Measurements from ENCODE around the gene SPR.

Gene SPR

GRCh38 chr2:72925328-72925943, 38.2 kb downstream of the SPR start:
- H3K4me3 Mint-ChIP-seq: no peak overlapping the region
- H3K27me3 Mint-ChIP-seq: peaks cover 53% of the 10 kb centered on the region
- no peak overlapping the region for H3K27ac Mint-ChIP-seq
- no peaks in the 10 kb centered on the region for H3K9me3 Mint-ChIP-seq
- intact Hi-C loops (cut with micrococcal nuclease): no loop called here
- H3K4me1 Mint-ChIP-seq (ENCODE audit: low read depth): peaks cover 11% of the 10 kb centered on the region
- no peaks in the 10 kb centered on the region for H3K36me3 Mint-ChIP-seq (ENCODE audit: low read depth)

- intact Hi-C loops (cut with micrococcal nuclease): no loop called here
- H3K4me1 Mint-ChIP-seq (ENCODE audit: low read depth): peaks cover 8% of the 10 kb centered on the region
- H3K27ac Mint-ChIP-seq: no peak overlapping the region
- no peaks in the 10 kb centered on the region for H3K36me3 Mint-ChIP-seq (ENCODE audit: low read depth)
- H3K9me3 Mint-ChIP-seq: no peaks in the 10 kb centered on the region
- H3K27me3 Mint-ChIP-seq: peaks cover 49% of the 10 kb centered on the region
- no peak overlapping the region for H3K4me3 Mint-ChIP-seq
Measured at GRCh38 chr2:72926368-72926767, 39.2 kb downstream of the SPR start.

GRCh38 chr2:72926811-72927465, 39.7 kb downstream of the SPR start:
- H3K4me3 Mint-ChIP-seq: no peak overlapping the region
- H3K4me1 Mint-ChIP-seq (ENCODE audit: low read depth): peaks cover 8% of the 10 kb centered on the region
- H3K9me3 Mint-ChIP-seq: no peaks in the 10 kb centered on the region
- H3K36me3 Mint-ChIP-seq (ENCODE audit: low read depth): no peaks in the 10 kb centered on the region
- intact Hi-C loops (cut with micrococcal nuclease): no loop called here
- no peak overlapping the region for H3K27ac Mint-ChIP-seq
- peaks cover 46% of the 10 kb centered on the region for H3K27me3 Mint-ChIP-seq

- Mint-ChIP-seq H3K27ac (no peak overlapping the region), H3K4me3 (no peak overlapping the region), H3K4me1 (ENCODE audit: low read depth) (peaks cover 8% of the 10 kb centered on the region), H3K36me3 (ENCODE audit: low read depth) (no peaks in the 10 kb centered on the region), H3K27me3 (peaks cover 44% of the 10 kb centered on the region), H3K9me3 (no peaks in the 10 kb centered on the region)
- intact Hi-C loops (cut with micrococcal nuclease): no loop called here
Measured at GRCh38 chr2:72927619-72928550, 40.7 kb downstream of the SPR start.

- no peaks in the 10 kb centered on the region for H3K36me3 Mint-ChIP-seq (ENCODE audit: low read depth)
- H3K27me3 Mint-ChIP-seq: peaks cover 39% of the 10 kb centered on the region
- no peak overlapping the region for H3K27ac Mint-ChIP-seq
- H3K4me1 Mint-ChIP-seq (ENCODE audit: low read depth): peaks cover 3% of the 10 kb centered on the region
- intact Hi-C loops (cut with micrococcal nuclease): no loop called here
- no peaks in the 10 kb centered on the region for H3K9me3 Mint-ChIP-seq
- no peak overlapping the region for H3K4me3 Mint-ChIP-seq
Measured at GRCh38 chr2:72929010-72929409, 41.8 kb downstream of the SPR start.

GRCh38 chr2:72931280-72931910, 44.2 kb downstream of the SPR start:
- H3K36me3 Mint-ChIP-seq (ENCODE audit: low read depth): no peaks in the 10 kb centered on the region
- H3K27ac Mint-ChIP-seq: no peak overlapping the region
- H3K4me1 Mint-ChIP-seq (ENCODE audit: low read depth): no peaks in the 10 kb centered on the region
- peaks cover 33% of the 10 kb centered on the region for H3K27me3 Mint-ChIP-seq
- no peaks in the 10 kb centered on the region for H3K9me3 Mint-ChIP-seq
- intact Hi-C loops (cut with micrococcal nuclease): no loop called here
- H3K4me3 Mint-ChIP-seq: no peak overlapping the region

GRCh38 chr2:72932045-72932740, 45.0 kb downstream of the SPR start:
- H3K36me3 Mint-ChIP-seq (ENCODE audit: low read depth): no peaks in the 10 kb centered on the region
- no peak overlapping the region for H3K4me3 Mint-ChIP-seq

GRCh38 chr2:72932805-72933204, 45.6 kb downstream of the SPR start:
- Mint-ChIP-seq H3K4me3 (no peak overlapping the region), H3K4me1 (ENCODE audit: low read depth) (no peaks in the 10 kb centered on the region), H3K27ac (no peak overlapping the region), H3K36me3 (ENCODE audit: low read depth) (no peaks in the 10 kb centered on the region), H3K27me3 (peaks cover 33% of the 10 kb centered on the region), H3K9me3 (no peaks in the 10 kb centered on the region)
- intact Hi-C loops (cut with micrococcal nuclease): no loop called here

More at GRCh38 chr2:72932045-72932740, 45.0 kb downstream of the SPR start:
- Mint-ChIP-seq H3K4me1 (ENCODE audit: low read depth) (no peaks in the 10 kb centered on the region), H3K27me3 (peaks cover 33% of the 10 kb centered on the region), H3K27ac (no peak overlapping the region), H3K9me3 (no peaks in the 10 kb centered on the region)
- intact Hi-C loops (cut with micrococcal nuclease): no loop called here

- intact Hi-C loops (cut with micrococcal nuclease): no loop called here
- Mint-ChIP-seq H3K4me3 (no peak overlapping the region), H3K27ac (no peak overlapping the region), H3K27me3 (peaks cover 35% of the 10 kb centered on the region), H3K4me1 (ENCODE audit: low read depth) (no peaks in the 10 kb centered on the region), H3K9me3 (no peaks in the 10 kb centered on the region), H3K36me3 (ENCODE audit: low read depth) (no peaks in the 10 kb centered on the region)
Measured at GRCh38 chr2:72933207-72933606, 46.0 kb downstream of the SPR start.

GRCh38 chr2:72933646-72934151, 46.5 kb downstream of the SPR start:
- intact Hi-C loops (cut with micrococcal nuclease): no loop called here
- Mint-ChIP-seq H3K9me3 (no peaks in the 10 kb centered on the region), H3K4me3 (no peak overlapping the region), H3K4me1 (ENCODE audit: low read depth) (no peaks in the 10 kb centered on the region), H3K27me3 (peaks cover 36% of the 10 kb centered on the region), H3K27ac (no peak overlapping the region), H3K36me3 (ENCODE audit: low read depth) (no peaks in the 10 kb centered on the region)

- H3K4me1 Mint-ChIP-seq (ENCODE audit: low read depth): no peaks in the 10 kb centered on the region
- H3K9me3 Mint-ChIP-seq: no peaks in the 10 kb centered on the region
- H3K4me3 Mint-ChIP-seq: no peak overlapping the region
- no peak overlapping the region for H3K27ac Mint-ChIP-seq
- peaks cover 6% of the 10 kb centered on the region for H3K36me3 Mint-ChIP-seq (ENCODE audit: low read depth)
- intact Hi-C loops (cut with micrococcal nuclease): no loop called here
- H3K27me3 Mint-ChIP-seq: peaks cover 37% of the 10 kb centered on the region
Measured at GRCh38 chr2:72934683-72935610, 47.7 kb downstream of the SPR start.

- H3K27ac Mint-ChIP-seq: no peak overlapping the region
- no peaks in the 10 kb centered on the region for H3K9me3 Mint-ChIP-seq
- H3K4me1 Mint-ChIP-seq (ENCODE audit: low read depth): no peaks in the 10 kb centered on the region
- no peak overlapping the region for H3K4me3 Mint-ChIP-seq
- H3K36me3 Mint-ChIP-seq (ENCODE audit: low read depth): peaks cover 12% of the 10 kb centered on the region
- intact Hi-C loops (cut with micrococcal nuclease): no loop called here
- peaks cover 37% of the 10 kb centered on the region for H3K27me3 Mint-ChIP-seq
Measured at GRCh38 chr2:72935611-72935957, 48.4 kb downstream of the SPR start.

Data from dendritic cell treated with granulocyte-macrophage colony-stimulating factor and Interleukin-4, amounts not matched to agents 40 ng/mL and 50 ng/mL, for 4 days (primary cell).